K562 (cell line): ENCODE measurements around the gene LARP6. TPM values are rescaled to one million over a fixed set of nuclear protein-coding genes. Genes with fewer than 3 reads are reported as not detected.

ENCODE experiments used
- ATAC-seq: fragments of 200-7000 bp; cut with Tn5 transposase; 3 replicates; pipeline ENCODE4 v1.9.1; 2020; ENCODE audit warnings: moderate library complexity
- BruUV-seq: library from RNA; stranded (reverse); fragments of 400-500 nt; replicated peaks from 2 replicates; lab custom pipeline; 2021; lab: Mats Ljungman, UMichigan
- CTCF ChIA-PET: fragments of 300-600 bp; formaldehyde crosslinking; extraction: SDS; loops from one replicate; lab custom pipeline; 2021; ENCODE audit warnings: low intra/inter-chr PET ratio; lab: Yijun Ruan, JAX
- POLR2A ChIA-PET: fragments of 300-600, 350-650 bp; sonication (Branson Sonifier 250); formaldehyde crosslinking; extraction: SDS; loops from one replicate; lab custom pipeline; 2021; ENCODE audit warnings: antibody characterized with exemption, inconsistent platforms; lab: Yijun Ruan, JAX
- DNase-seq, 4 experiments: peaks; one replicate each; pipeline versions ENCODE4 v3.0.0 to v3.0.0-alpha.2; 2011 to 2018; ENCODE audit warnings: low spot score in 3 of 4, mixed read lengths in 3 of 4; ENCODE audit errors: extremely low read depth in 1 of 4
- FAIRE-seq: peaks from 2 replicates; lab custom pipeline; 2011; peaks lifted over from hg19 to GRCh38; lab: Jason Lieb, UNC
- H2AFZ ChIP-seq: 2 replicates; pipeline ENCODE4 v1.6.0; 2011; ENCODE audit warnings: low read depth, low read length, control low read depth, inconsistent platforms
- H3K27ac ChIP-seq: fragments of 200-600 bp; 3 replicates; pipeline ENCODE4 v1.8.0; 2011; ENCODE audit warnings: low read depth, mild to moderate bottlenecking, control low read depth, inconsistent platforms, low read length, moderate library complexity, mixed read lengths; ENCODE audit errors: extremely low read depth
- H3K27me3 ChIP-seq, 2 experiments: fragments of 300-600 bp in 1 of 2; 2 replicates in 1 of 2; 3 replicates in 1 of 2; pipeline versions ENCODE4 v1.6.0 to v1.8.0; 2011; ENCODE audit warnings: inconsistent platforms in 2 of 2, low read length in 2 of 2, mild to moderate bottlenecking in 1 of 2, mixed read lengths in 1 of 2, moderate library complexity in 1 of 2; ENCODE audit not compliant: control insufficient read depth in 2 of 2, insufficient read depth in 2 of 2
- H3K36me3 ChIP-seq: fragments of 300-600 bp; 3 replicates; pipeline ENCODE4 v1.8.0; 2011; ENCODE audit warnings: mild to moderate bottlenecking, low read length, inconsistent platforms; ENCODE audit not compliant: control insufficient read depth, insufficient read depth
- H3K4me1 ChIP-seq, 2 experiments: fragments of 200-600 bp in 1 of 2; replicated peaks in 1 of 2; 2 replicates in 1 of 2; 3 replicates in 1 of 2; pipeline versions ENCODE4 v1.5.1 to v1.8.0; 2011; ENCODE audit warnings: inconsistent platforms in 2 of 2, low read length in 2 of 2, mild to moderate bottlenecking in 1 of 2, mixed read lengths in 1 of 2, moderate library complexity in 1 of 2; ENCODE audit not compliant: control insufficient read depth in 2 of 2, insufficient read depth in 2 of 2
- H3K4me2 ChIP-seq: 2 replicates; pipeline ENCODE4 v1.6.1; 2011; ENCODE audit warnings: low read length, control low read depth, inconsistent platforms, mixed read lengths; ENCODE audit not compliant: insufficient read depth
- H3K4me3 ChIP-seq: fragments of 200-600 bp; sonication (generic), shearing (Covaris generic); 2 replicates; pipeline ENCODE4 v1.5.1; 2016; ENCODE audit warnings: control low read depth, inconsistent platforms
- H3K79me2 ChIP-seq: fragments of 200-600 bp; 3 replicates; pipeline ENCODE4 v1.8.0; 2011; ENCODE audit warnings: low read length, inconsistent platforms; ENCODE audit not compliant: control insufficient read depth, insufficient read depth
- H3K9ac ChIP-seq, 2 experiments: 2 replicates each; pipeline versions ENCODE4 v1.6.0 to v1.6.1; 2011; ENCODE audit warnings: low read depth in 2 of 2, low read length in 2 of 2, control low read depth in 1 of 2, inconsistent platforms in 1 of 2, mild to moderate bottlenecking in 1 of 2, mixed read lengths in 1 of 2; ENCODE audit not compliant: insufficient read depth in 1 of 2
- H3K9me1 ChIP-seq: one replicate; pipeline ENCODE4 v1.6.0; 2011; ENCODE audit warnings: inconsistent platforms, mild to moderate bottlenecking, low read length, moderate library complexity; ENCODE audit not compliant: control insufficient read depth, insufficient read depth
- H3K9me3 ChIP-seq: replicated peaks from 2 replicates; pipeline ENCODE4 v1.5.1; 2011; ENCODE audit warnings: low read depth, low read length, inconsistent platforms; ENCODE audit not compliant: control insufficient read depth, insufficient read depth
- H4K20me1 ChIP-seq: replicated peaks from 2 replicates; pipeline ENCODE4 v1.6.1; 2011; ENCODE audit warnings: low read length, inconsistent platforms, mixed read lengths; ENCODE audit not compliant: control insufficient read depth, insufficient read depth
- BRF1 ChIP-seq: IDR thresholded peaks from 3 replicates; pipeline ENCODE4 v1.6.1; 2011; ENCODE audit warnings: borderline replicate concordance, mild to moderate bottlenecking; ENCODE audit not compliant: insufficient read length; ENCODE audit errors: extremely low read depth
- CBFB ChIP-seq: sonication (generic); formaldehyde crosslinking; IDR thresholded peaks from 2 replicates; pipeline ENCODE4 v1.4.0; 2020; ENCODE audit warnings: mild to moderate bottlenecking, missing genetic modification reagents
- ETV6 ChIP-seq, 3 experiments: fragments of 150-350 bp in 1 of 3; sonication (generic) in 1 of 3; formaldehyde crosslinking in 1 of 3; IDR thresholded peaks; 2 replicates each; pipeline versions ENCODE4 v1.6.1 to v1.8.0; 2014 to 2022; ENCODE audit warnings: borderline replicate concordance in 2 of 3, low read depth in 2 of 3, antibody characterized with exemption in 1 of 3, low read length in 1 of 3, mild to moderate bottlenecking in 1 of 3, missing genetic modification reagents in 1 of 3
- FOXP1 ChIP-seq: sonication (generic); formaldehyde crosslinking; IDR thresholded peaks from 2 replicates; pipeline ENCODE4 v1.8.0; 2022; ENCODE audit warnings: mild to moderate bottlenecking, missing genetic modification reagents
- GTF2E2 ChIP-seq: fragments of 200-800 bp; sonication (Bioruptor generic); IDR thresholded peaks from 2 replicates; pipeline ENCODE4 v1.6.1; 2016; ENCODE audit warnings: missing genetic modification characterization, missing compliant biosample characterization
- HDAC3 ChIP-seq: fragments of 450-650 bp; IDR thresholded peaks from 2 replicates; pipeline ENCODE4 v1.6.1; 2018; ENCODE audit warnings: borderline replicate concordance, mild to moderate bottlenecking, moderate library complexity; ENCODE audit not compliant: partially characterized antibody
- HIVEP1 ChIP-seq: fragments of 250-450 bp; sonication (Bioruptor Pico); IDR thresholded peaks from 2 replicates; pipeline ENCODE4 v1.4.0; 2020; ENCODE audit warnings: mild to moderate bottlenecking
- MYBL2 ChIP-seq, 2 experiments: fragments of 450-650 bp in 1 of 2; sonication (generic) in 1 of 2; formaldehyde crosslinking in 1 of 2; IDR thresholded peaks; 2 replicates each; pipeline versions ENCODE4 v1.6.1 to v1.8.1; 2017 to 2022; ENCODE audit warnings: borderline replicate concordance in 1 of 2, inconsistent platforms in 1 of 2, low read depth in 1 of 2, mild to moderate bottlenecking in 1 of 2, missing genetic modification reagents in 1 of 2, moderate library complexity in 1 of 2
- SMAD2 ChIP-seq: fragments of 150-350 bp; IDR thresholded peaks from 2 replicates; pipeline ENCODE4 v1.6.1; 2014; ENCODE audit warnings: low read depth, mild to moderate bottlenecking, low read length
- SMARCA4 ChIP-seq: fragments of 450-650 bp; IDR thresholded peaks from 2 replicates; pipeline ENCODE4 v1.6.1; 2016
- SOX6 ChIP-seq: fragments of 450-650 bp; IDR thresholded peaks from 2 replicates; pipeline ENCODE4 v1.6.1; 2014; ENCODE audit warnings: mild to moderate bottlenecking
- TAF9B ChIP-seq: fragments of 450-650 bp; IDR thresholded peaks from 2 replicates; pipeline ENCODE4 v1.6.1; 2018; ENCODE audit warnings: mild to moderate bottlenecking; ENCODE audit not compliant: partially characterized antibody
- ZNF12 ChIP-seq: sonication (generic); formaldehyde crosslinking; IDR thresholded peaks from 2 replicates; pipeline ENCODE4 v1.4.0; 2020; ENCODE audit warnings: mild to moderate bottlenecking, missing genetic modification reagents
- WGBS: fragments of 100-300 bp; shearing (Covaris generic); methylation state at CpG from one replicate; pipeline ENCODE4 v1.1.6; 2016; ENCODE audit warnings: low coverage, mixed read lengths; ENCODE audit not compliant: insufficient coverage; ENCODE audit errors: missing lambda C conversion rate; 5-methylcytosine and 5-hydroxymethylcytosine counted together
- in situ Hi-C: fragments of 300-500 bp; cut with MboI; formaldehyde crosslinking; loops from 4 replicates; pipeline ENCODE4 v1.15.0; 2018; ENCODE audit warnings: inconsistent platforms, mixed read lengths
- intact Hi-C: fragments of 100-400 bp; cut with micrococcal nuclease; formaldehyde crosslinking; loops from 2 replicates; pipeline ENCODE4 v1.14.2; 2022
- polyA plus RNA-seq, 8 experiments: library from polyadenylated mRNA; depleted of rRNA in 4 of 8; stranded (reverse) in 5 of 8; unstranded in 3 of 8; fragments of >200 nt; fragmentation: Nextera tagmentation in 2 of 8; fragmentation: Illumina TruSeq in 1 of 8; extraction: Ambion mirVana in 2 of 8; extraction: Trizol in 1 of 8; gene quantifications; 2 replicates each; pipeline versions ENCODE4 v1.2.1 to v1.2.3, GENCODE V29; 2011 to 2014; ENCODE audit warnings: inconsistent platforms in 1 of 8, missing spikeins in 1 of 8
- total RNA-seq, 7 experiments: library from RNA; depleted of rRNA in 6 of 7; stranded (reverse); fragments of >200 nt in 6 of 7; fragmentation: Illumina TruSeq in 2 of 7; extraction: Trizol in 2 of 7; gene quantifications; 2 replicates each; pipeline versions ENCODE4 v1.2.1 to v1.2.3, GENCODE V29; 2011 to 2021; ENCODE audit warnings: low replicate concordance in 1 of 7
- TF ChIP-seq, protein P1 (sequence below): fragments of 450-650 bp; formaldehyde crosslinking; IDR thresholded peaks from 2 replicates; pipeline ENCODE4 v1.4.0; 2020; ENCODE audit warnings: mild to moderate bottlenecking, moderate library complexity
- TF ChIP-seq, protein P2 (sequence below): fragments of 450-650 bp; IDR thresholded peaks from 2 replicates; pipeline ENCODE4 v1.6.1; 2018; ENCODE audit not compliant: partially characterized antibody

The LARP6 gene
- total and polyA plus RNA-seq, 9 of the 15 experiments (the other 6 are each of a cell fraction or from before 2014, with no cell fraction given) = not detected

DNA sequence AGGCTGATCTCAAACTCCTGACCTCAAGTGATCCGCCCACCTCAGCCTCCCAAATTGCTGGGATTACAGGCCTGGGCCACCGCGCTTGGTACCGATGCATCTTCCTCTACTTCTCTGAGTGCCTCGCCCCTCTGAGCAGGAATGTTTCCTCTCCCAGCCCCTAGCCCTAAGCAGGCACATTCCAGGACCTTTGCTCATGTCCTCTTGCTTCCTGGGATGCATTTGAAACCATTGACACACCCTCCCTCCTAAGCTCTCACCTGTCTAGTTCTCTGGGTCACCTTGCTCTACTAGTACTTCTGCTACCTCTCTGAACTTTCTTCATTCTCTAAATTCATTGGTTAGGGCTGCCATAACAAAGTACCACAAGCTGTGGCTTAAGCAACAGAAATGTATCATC lies 72.7 kb downstream of the LARP6 start:
- H2AFZ ChIP-seq = no peak overlapping the region
- H3K9me3 ChIP-seq = no peaks in the 10 kb centered on the region
- ATAC-seq (no peak), FAIRE-seq (no peak), DNase-seq (no peak)
- ChIA-PET POLR2A (no interaction called here), CTCF (no interaction called here)
- BruUV-seq = no TSS peak
- no peak overlapping the region for H3K9ac ChIP-seq
- H3K27ac ChIP-seq = no peak overlapping the region
- H3K36me3 ChIP-seq = no peaks in the 10 kb centered on the region
- intact Hi-C loops = no loop called here
- peaks cover 0 to 5% of the 10 kb centered on the region in 2 experiments; a peak in 1 of 5 replicates for H3K27me3 ChIP-seq
- no peaks in the 10 kb centered on the region for H3K4me1 ChIP-seq
- H3K4me3 ChIP-seq = no peak overlapping the region
- TF ChIP-seq SMARCA4 (no peak), GTF2E2 (no peak), HIVEP1 (CRISPR knock-in tag) (no peak), ZNF12 (CRISPR knock-in tag) (no peak), SMAD2 (no peak), BRF1 (no peak), ETV6 (IDR thresholded peaks at IDR 0.05; ENCODE audit: borderline replicate concordance in 1 of 2, low read depth in 2 of 2, low read length in 1 of 2) (no peak), ETV6 (CRISPR knock-in tag; IDR thresholded peaks at IDR 0.05; ENCODE audit: borderline replicate concordance) (no peak), SOX6 (no peak), FOXP1 (CRISPR knock-in tag) (no peak), TAF9B (no peak), MYBL2 (IDR thresholded peaks at IDR 0.05; ENCODE audit: low read depth) (no peak), MYBL2 (CRISPR knock-in tag; IDR thresholded peaks at IDR 0.05; ENCODE audit: borderline replicate concordance) (no peak), HDAC3 (no peak), CBFB (CRISPR knock-in tag) (no peak)
- TF ChIP-seq, protein P1, sequence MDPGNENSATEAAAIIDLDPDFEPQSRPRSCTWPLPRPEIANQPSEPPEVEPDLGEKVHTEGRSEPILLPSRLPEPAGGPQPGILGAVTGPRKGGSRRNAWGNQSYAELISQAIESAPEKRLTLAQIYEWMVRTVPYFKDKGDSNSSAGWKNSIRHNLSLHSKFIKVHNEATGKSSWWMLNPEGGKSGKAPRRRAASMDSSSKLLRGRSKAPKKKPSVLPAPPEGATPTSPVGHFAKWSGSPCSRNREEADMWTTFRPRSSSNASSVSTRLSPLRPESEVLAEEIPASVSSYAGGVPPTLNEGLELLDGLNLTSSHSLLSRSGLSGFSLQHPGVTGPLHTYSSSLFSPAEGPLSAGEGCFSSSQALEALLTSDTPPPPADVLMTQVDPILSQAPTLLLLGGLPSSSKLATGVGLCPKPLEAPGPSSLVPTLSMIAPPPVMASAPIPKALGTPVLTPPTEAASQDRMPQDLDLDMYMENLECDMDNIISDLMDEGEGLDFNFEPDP (CRISPR knock-in tag) = no peak
- TF ChIP-seq, protein P2, sequence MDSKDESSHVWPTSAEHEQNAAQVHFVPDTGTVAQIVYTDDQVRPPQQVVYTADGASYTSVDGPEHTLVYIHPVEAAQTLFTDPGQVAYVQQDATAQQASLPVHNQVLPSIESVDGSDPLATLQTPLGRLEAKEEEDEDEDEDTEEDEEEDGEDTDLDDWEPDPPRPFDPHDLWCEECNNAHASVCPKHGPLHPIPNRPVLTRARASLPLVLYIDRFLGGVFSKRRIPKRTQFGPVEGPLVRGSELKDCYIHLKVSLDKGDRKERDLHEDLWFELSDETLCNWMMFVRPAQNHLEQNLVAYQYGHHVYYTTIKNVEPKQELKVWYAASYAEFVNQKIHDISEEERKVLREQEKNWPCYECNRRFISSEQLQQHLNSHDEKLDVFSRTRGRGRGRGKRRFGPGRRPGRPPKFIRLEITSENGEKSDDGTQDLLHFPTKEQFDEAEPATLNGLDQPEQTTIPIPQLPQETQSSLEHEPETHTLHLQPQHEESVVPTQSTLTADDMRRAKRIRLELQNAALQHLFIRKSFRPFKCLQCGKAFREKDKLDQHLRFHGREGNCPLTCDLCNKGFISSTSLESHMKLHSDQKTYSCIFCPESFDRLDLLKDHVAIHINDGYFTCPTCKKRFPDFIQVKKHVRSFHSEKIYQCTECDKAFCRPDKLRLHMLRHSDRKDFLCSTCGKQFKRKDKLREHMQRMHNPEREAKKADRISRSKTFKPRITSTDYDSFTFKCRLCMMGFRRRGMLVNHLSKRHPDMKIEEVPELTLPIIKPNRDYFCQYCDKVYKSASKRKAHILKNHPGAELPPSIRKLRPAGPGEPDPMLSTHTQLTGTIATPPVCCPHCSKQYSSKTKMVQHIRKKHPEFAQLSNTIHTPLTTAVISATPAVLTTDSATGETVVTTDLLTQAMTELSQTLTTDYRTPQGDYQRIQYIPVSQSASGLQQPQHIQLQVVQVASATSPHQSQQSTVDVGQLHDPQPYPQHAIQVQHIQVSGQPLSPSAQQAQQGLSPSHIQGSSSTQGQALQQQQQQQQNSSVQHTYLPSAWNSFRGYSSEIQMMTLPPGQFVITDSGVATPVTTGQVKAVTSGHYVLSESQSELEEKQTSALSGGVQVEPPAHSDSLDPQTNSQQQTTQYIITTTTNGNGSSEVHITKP = no peak
- H3K9me1 ChIP-seq = no peaks in the 10 kb centered on the region
- in situ Hi-C loops = no loop called here
- H3K4me2 ChIP-seq = no peak overlapping the region
- WGBS = 17% methylated on average over 4 of the region's 5 CpGs
- H4K20me1 ChIP-seq = no peaks in the 10 kb centered on the region
- no peaks in the 10 kb centered on the region for H3K79me2 ChIP-seq
